Esophagus squamous epithelium (tissue), 4 donors: Measurements from ENCODE around the gene ADPRS.

Source experiments
- POLR2A ChIP-seq, 4 donors: fragments of 450-650 bp; IDR thresholded peaks; one replicate each; pipeline ENCODE4 v1.6.1; 2017; ENCODE audit warnings: antibody characterized with exemption in 4 of 4, mild to moderate bottlenecking in 4 of 4, moderate library complexity in 3 of 4
- TF ChIP-seq, protein P1 (sequence below), 6 experiments: fragments of 450-650 bp in 4 of 6; fragments of 200-600 bp in 2 of 6; sonication (generic) in 2 of 6; IDR thresholded peaks; one replicate each; pipeline ENCODE4 v1.5.1; 2016 to 2019; ENCODE audit warnings: antibody characterized with exemption in 6 of 6, mild to moderate bottlenecking in 4 of 6, moderate library complexity in 4 of 6

DNA sequence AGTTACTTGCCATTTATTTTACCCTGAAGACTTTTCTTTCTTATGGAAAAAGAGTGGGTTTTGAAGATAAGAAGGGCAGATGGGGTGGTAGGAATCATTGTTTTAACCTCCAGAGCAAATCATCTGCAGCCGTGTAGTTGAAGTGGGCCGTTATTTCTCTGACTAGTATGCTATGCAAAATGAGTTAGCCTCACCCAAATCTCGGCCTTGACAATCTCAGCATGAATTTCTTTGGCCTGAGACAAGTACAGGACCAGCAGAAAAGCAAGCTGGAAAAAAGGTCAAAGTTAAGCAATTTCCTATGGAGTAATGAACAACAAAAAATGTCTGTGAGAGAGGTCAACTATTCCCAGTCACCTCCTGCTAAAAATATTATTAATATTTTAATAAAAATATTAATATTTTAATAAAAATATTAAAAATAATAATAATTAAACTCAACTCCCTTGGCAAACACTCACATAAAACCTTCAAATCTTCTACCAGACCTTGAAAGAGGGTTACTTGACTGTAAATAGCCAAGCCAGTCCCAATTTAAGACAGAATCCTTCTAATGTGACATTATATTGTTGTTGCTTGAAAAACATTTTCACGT, 11.6 kb upstream of the ADPRS start:
- TF ChIP-seq, protein P1, sequence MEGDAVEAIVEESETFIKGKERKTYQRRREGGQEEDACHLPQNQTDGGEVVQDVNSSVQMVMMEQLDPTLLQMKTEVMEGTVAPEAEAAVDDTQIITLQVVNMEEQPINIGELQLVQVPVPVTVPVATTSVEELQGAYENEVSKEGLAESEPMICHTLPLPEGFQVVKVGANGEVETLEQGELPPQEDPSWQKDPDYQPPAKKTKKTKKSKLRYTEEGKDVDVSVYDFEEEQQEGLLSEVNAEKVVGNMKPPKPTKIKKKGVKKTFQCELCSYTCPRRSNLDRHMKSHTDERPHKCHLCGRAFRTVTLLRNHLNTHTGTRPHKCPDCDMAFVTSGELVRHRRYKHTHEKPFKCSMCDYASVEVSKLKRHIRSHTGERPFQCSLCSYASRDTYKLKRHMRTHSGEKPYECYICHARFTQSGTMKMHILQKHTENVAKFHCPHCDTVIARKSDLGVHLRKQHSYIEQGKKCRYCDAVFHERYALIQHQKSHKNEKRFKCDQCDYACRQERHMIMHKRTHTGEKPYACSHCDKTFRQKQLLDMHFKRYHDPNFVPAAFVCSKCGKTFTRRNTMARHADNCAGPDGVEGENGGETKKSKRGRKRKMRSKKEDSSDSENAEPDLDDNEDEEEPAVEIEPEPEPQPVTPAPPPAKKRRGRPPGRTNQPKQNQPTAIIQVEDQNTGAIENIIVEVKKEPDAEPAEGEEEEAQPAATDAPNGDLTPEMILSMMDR (IDR thresholded peaks at IDR 0.05): no peak
- no peak for TF ChIP-seq POLR2A (IDR thresholded peaks at IDR 0.05)
